ENCODE results near the gene STMN3. TPM values are rescaled to one million over a fixed set of nuclear protein-coding genes. Genes with fewer than 3 reads are reported as not detected.

Gene STMN3
- total RNA-seq, 1 donor from 2014 or later: 40.8 TPM

DNA sequence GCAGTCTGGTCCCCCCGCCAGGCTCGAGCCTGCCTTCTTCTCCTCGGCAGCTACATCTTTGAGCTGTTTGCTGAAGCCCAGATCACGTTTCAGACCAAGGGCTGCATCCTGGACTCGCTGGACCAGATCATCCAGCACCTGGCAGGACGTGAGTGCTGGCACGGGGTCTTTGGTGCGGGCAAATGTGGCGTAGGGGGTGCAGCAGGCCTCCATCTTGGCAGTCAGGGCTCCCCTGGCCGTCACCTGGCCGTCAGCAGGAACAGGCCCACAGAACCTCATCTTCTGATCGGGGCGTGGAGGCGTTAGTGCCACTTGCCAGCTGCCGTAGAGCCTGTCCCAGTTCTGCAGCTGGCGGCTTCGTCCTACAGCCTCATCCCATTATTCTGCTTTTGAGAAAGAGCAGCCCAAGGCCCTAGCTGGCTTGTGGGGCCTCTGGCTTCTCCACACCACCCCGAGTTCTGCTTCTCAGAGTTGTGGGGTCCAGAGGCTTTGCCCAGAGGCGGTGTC, 26.6 kb upstream of the STMN3 start:
- Histone ChIP-seq H3K4me3 (ENCODE audit: low read depth, low read length) (no peak overlapping the region), H3K27me3 (ENCODE audit: control insufficient read depth, insufficient read depth, low read length) (no peaks in the 10 kb centered on the region), H3K36me3 (ENCODE audit: control insufficient read depth, insufficient read depth, low read length) (no peaks in the 10 kb centered on the region)
- TF ChIP-seq, protein P1, sequence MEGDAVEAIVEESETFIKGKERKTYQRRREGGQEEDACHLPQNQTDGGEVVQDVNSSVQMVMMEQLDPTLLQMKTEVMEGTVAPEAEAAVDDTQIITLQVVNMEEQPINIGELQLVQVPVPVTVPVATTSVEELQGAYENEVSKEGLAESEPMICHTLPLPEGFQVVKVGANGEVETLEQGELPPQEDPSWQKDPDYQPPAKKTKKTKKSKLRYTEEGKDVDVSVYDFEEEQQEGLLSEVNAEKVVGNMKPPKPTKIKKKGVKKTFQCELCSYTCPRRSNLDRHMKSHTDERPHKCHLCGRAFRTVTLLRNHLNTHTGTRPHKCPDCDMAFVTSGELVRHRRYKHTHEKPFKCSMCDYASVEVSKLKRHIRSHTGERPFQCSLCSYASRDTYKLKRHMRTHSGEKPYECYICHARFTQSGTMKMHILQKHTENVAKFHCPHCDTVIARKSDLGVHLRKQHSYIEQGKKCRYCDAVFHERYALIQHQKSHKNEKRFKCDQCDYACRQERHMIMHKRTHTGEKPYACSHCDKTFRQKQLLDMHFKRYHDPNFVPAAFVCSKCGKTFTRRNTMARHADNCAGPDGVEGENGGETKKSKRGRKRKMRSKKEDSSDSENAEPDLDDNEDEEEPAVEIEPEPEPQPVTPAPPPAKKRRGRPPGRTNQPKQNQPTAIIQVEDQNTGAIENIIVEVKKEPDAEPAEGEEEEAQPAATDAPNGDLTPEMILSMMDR (IDR thresholded peaks at IDR 0.05; ENCODE audit: insufficient read depth, low read length, poor library complexity, severe bottlenecking): no peak
- no peak for DNase-seq (ENCODE audit: low read depth)

DNA sequence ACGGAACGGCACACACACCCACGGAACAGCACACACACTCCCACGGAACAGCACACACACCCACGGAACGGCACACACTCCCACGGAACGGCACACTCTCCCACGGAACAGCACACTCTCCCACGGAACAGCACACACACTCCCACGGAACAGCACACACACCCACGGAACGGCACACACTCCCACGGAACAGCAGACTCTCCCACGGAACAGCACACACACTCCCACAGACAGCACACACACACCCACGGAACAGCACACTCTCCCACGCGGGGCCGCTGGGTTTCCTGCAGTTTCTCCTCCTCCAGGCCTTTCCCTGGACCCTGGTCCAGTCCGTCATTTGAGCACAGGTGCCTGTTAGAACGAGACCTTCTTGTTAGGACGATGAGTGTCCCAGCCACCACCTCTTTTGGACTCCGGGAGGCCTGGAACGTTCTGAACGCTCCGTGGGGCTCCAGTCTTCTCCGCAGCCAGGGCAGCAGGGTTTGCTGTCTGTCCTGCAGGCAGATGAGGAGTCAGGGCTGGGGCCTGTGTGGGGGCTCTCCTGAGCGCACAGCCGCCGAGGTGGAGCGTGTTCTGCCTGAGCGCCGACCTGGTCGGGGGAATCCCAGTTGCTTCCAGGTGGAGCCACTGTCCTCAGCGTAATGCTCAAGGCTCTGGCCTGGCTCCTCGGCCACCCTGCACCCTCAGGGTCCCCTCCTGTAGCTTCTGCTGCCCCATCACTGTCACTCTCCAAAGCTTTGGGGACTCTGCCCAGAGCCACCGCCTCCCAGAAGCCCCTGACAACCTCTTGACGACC, 25.6 kb upstream of the STMN3 start:
- Histone ChIP-seq H3K27me3 (ENCODE audit: control insufficient read depth, insufficient read depth, low read length) (no peaks in the 10 kb centered on the region), H3K4me3 (ENCODE audit: low read depth, low read length) (no peak overlapping the region), H3K36me3 (ENCODE audit: control insufficient read depth, insufficient read depth, low read length) (no peaks in the 10 kb centered on the region)
- TF ChIP-seq, protein P1 (IDR thresholded peaks at IDR 0.05; ENCODE audit: insufficient read depth, low read length, poor library complexity, severe bottlenecking): no peak
- no peak for DNase-seq (ENCODE audit: low read depth)

DNA sequence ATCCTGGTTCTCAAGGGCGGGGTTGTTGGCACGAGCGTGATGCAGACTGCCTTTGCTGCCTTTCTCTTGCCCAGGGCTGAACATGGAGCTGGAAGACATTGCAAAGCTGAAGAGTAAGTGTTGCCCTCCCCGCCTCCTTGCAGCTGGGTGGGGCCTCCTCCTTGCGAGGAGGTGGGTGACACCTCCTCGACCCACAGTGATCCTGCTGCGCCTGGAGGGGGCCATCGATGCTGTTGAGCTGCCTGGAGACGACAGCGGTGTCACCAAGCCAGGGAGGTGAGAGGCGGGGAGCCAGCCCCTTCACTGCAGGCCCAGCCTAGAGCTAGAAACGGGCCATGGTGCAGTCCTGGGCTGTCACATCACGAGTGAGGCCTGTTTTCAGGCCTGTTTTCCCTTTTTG, 24.8 kb upstream of the STMN3 start:
- DNase-seq (ENCODE audit: low read depth): no peak
- Histone ChIP-seq H3K27me3 (ENCODE audit: control insufficient read depth, insufficient read depth, low read length) (no peaks in the 10 kb centered on the region), H3K36me3 (ENCODE audit: control insufficient read depth, insufficient read depth, low read length) (no peaks in the 10 kb centered on the region), H3K4me3 (ENCODE audit: low read depth, low read length) (no peak overlapping the region)
- TF ChIP-seq, protein P1 (IDR thresholded peaks at IDR 0.05; ENCODE audit: insufficient read depth, low read length, poor library complexity, severe bottlenecking): no peak

DNA sequence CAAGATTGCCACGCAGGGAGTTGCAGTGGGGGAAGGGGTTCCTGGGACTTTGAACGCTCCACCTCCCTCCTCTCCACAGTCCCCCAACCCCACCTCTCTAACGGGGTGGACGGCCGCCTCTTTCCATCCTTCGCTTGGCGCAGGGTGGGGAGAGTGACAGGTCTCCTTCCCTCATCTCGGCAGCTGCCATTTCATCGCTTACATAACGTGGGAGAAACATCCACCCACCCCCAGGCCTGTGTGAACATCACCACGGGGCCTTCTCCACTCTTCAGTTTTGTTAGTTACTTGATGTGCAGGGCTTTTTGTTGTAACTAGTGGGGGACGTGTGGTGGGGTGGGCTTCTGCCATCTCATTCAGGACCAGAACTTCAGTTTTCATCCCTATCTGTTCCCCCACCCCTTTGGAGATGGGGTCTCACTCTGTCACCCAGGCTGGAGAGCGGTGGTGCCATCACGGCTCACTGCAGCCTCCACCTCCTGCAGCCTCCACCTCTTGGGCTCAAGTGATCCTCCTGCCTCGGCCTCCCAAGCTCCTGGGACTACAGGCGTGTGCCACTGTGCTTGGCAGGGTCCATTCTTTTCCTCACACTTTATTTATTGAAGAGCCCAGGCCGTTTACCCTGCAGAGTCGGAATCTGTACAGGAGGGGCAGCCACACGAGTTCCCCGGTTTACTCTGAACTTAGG, 22.6 kb upstream of the STMN3 start:
- Histone ChIP-seq H3K27me3 (ENCODE audit: control insufficient read depth, insufficient read depth, low read length) (no peaks in the 10 kb centered on the region), H3K4me3 (ENCODE audit: low read depth, low read length) (no peak overlapping the region), H3K36me3 (ENCODE audit: control insufficient read depth, insufficient read depth, low read length) (peaks cover 1% of the 10 kb centered on the region)
- DNase-seq (ENCODE audit: low read depth): no peak
- TF ChIP-seq, protein P1 (IDR thresholded peaks at IDR 0.05; ENCODE audit: insufficient read depth, low read length, poor library complexity, severe bottlenecking): no peak

DNA sequence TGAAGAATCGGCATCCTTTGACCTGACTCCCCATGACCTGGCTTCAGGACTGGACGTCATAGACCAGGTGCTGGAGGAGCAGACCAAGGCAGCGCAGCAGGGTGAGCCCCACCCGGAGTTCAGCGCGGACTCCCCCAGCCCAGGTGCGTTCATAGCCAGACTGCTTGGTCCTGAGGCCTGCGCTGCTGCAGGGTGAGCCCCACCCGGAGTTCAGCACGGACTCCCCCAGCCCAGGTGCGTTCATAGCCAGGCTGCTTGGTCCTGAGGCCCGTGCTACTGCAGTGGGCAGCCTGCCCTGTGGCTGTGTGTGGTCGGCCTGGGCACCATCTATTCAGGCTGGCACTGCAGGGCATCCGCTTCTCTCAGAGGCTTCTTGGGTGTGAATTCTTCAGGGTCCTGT, 20.7 kb upstream of the STMN3 start:
- Histone ChIP-seq H3K27me3 (ENCODE audit: control insufficient read depth, insufficient read depth, low read length) (no peaks in the 10 kb centered on the region), H3K36me3 (ENCODE audit: control insufficient read depth, insufficient read depth, low read length) (peaks cover 1% of the 10 kb centered on the region), H3K4me3 (ENCODE audit: low read depth, low read length) (no peak overlapping the region)
- TF ChIP-seq, protein P1 (IDR thresholded peaks at IDR 0.05; ENCODE audit: insufficient read depth, low read length, poor library complexity, severe bottlenecking): no peak
- DNase-seq (ENCODE audit: low read depth): no peak

Data from kidney epithelial cell (primary cell).